Neural cell (in vitro differentiated cells): ENCODE results near the gene SLC11A1. TPM values are rescaled to one million over a fixed set of nuclear protein-coding genes. Genes with fewer than 3 reads are reported as not detected.

Experiments
- H2AFZ ChIP-seq: fragments of 200-600, 300-800 bp; sonication (generic), shearing (Covaris generic); 2 replicates; pipeline ENCODE4 v1.6.0; 2014; ENCODE audit warnings: low read depth, mild to moderate bottlenecking, antibody characterized with exemption, low read length, moderate library complexity
- H3F3A ChIP-seq: fragments of 200-600 bp; shearing (Covaris generic); 2 replicates; pipeline ENCODE4 v1.6.1; 2016; ENCODE audit warnings: mild to moderate bottlenecking, moderate library complexity, mixed read lengths, antibody characterized with exemption, low read length; ENCODE audit not compliant: insufficient read depth, poor library complexity, severe bottlenecking
- H3K27ac ChIP-seq: fragments of 200-600, 300-800 bp; sonication (generic), shearing (Covaris generic); 2 replicates; pipeline ENCODE4 v1.5.1; 2014; ENCODE audit warnings: mild to moderate bottlenecking, low read length, moderate library complexity
- H3K27me3 ChIP-seq: fragments of 300-800, 200-600 bp; sonication (generic), shearing (Covaris generic); 2 replicates; pipeline ENCODE4 v1.6.0; 2014; ENCODE audit warnings: mild to moderate bottlenecking, low read depth, low read length, moderate library complexity; ENCODE audit not compliant: insufficient read depth
- H3K36me3 ChIP-seq: fragments of 300-800, 200-600 bp; sonication (generic), shearing (Covaris generic); 2 replicates; pipeline ENCODE4 v1.5.1; 2014; ENCODE audit warnings: mild to moderate bottlenecking, antibody characterized with exemption, low read length, moderate library complexity; ENCODE audit not compliant: insufficient read depth
- H3K4me2 ChIP-seq: fragments of 300-800, 200-600 bp; sonication (generic), shearing (Covaris generic); 2 replicates; pipeline ENCODE4 v1.6.0; 2014; ENCODE audit warnings: mild to moderate bottlenecking, low read length
- H3K4me3 ChIP-seq: fragments of 300-800, 200-600 bp; sonication (generic), shearing (Covaris generic); 2 replicates; pipeline ENCODE4 v1.5.1; 2014; ENCODE audit warnings: mild to moderate bottlenecking, low read length, moderate library complexity
- H3K79me2 ChIP-seq: fragments of 200-600 bp; shearing (Covaris generic); replicated peaks from 2 replicates; pipeline ENCODE4 v1.6.0; 2014; ENCODE audit warnings: mild to moderate bottlenecking, low read length, moderate library complexity; ENCODE audit not compliant: insufficient read depth
- H3K9ac ChIP-seq: fragments of 300-800, 200-600 bp; sonication (generic), shearing (Covaris generic); 2 replicates; pipeline ENCODE4 v1.6.1; 2016; ENCODE audit warnings: mild to moderate bottlenecking, low read length, mixed read lengths
- H3K9me2 ChIP-seq: fragments of 200-600 bp; shearing (Covaris generic); 2 replicates; pipeline ENCODE4 v1.6.1; 2016; ENCODE audit warnings: mild to moderate bottlenecking, low read length, mixed read lengths; ENCODE audit not compliant: insufficient read depth
- H3K9me3 ChIP-seq: fragments of 200-600, 300-800 bp; sonication (generic), shearing (Covaris generic); 2 replicates; pipeline ENCODE4 v1.6.1; 2016; ENCODE audit warnings: mild to moderate bottlenecking, mixed run types, low read length, moderate library complexity, mixed read lengths
- H4K20me1 ChIP-seq: fragments of 200-600 bp; shearing (Covaris generic); 2 replicates; pipeline ENCODE4 v1.6.1; 2016; ENCODE audit warnings: mild to moderate bottlenecking, mixed run types; ENCODE audit not compliant: insufficient read depth
- EP300 ChIP-seq: fragments of 450-650 bp; conservative IDR thresholded peaks from 2 replicates; pipeline ENCODE4 v1.6.1; 2014; ENCODE audit warnings: antibody characterized with exemption, mild to moderate bottlenecking, moderate library complexity; ENCODE audit not compliant: poor library complexity, severe bottlenecking
- EZH2 ChIP-seq: fragments of 200-600, 300-800 bp; shearing (Covaris generic), sonication (generic); IDR thresholded peaks from 2 replicates; pipeline ENCODE4 v1.6.1; 2014; ENCODE audit warnings: antibody characterized with exemption, low read length, borderline replicate concordance, mild to moderate bottlenecking; ENCODE audit not compliant: insufficient read depth, poor library complexity, severe bottlenecking
- MXI1 ChIP-seq: fragments of 450-650 bp; conservative IDR thresholded peaks from 2 replicates; pipeline ENCODE4 v1.6.1; 2014; ENCODE audit warnings: antibody characterized with exemption, mild to moderate bottlenecking; ENCODE audit not compliant: poor library complexity, severe bottlenecking
- POLR2AphosphoS5 ChIP-seq: IDR thresholded peaks from 2 replicates; pipeline ENCODE4 v1.6.1; 2012
- RAD21 ChIP-seq: fragments of 450-650 bp; conservative IDR thresholded peaks from 2 replicates; pipeline ENCODE4 v1.6.1; 2014; ENCODE audit warnings: antibody characterized with exemption, mild to moderate bottlenecking, moderate library complexity
- REST ChIP-seq: IDR thresholded peaks from 2 replicates; pipeline ENCODE4 v1.6.1; 2012; ENCODE audit warnings: borderline replicate concordance
- SMC3 ChIP-seq: fragments of 450-650 bp; conservative IDR thresholded peaks from 2 replicates; pipeline ENCODE4 v1.6.1; 2014; ENCODE audit warnings: antibody characterized with exemption, mild to moderate bottlenecking, moderate library complexity; ENCODE audit not compliant: poor library complexity
- TAF1 ChIP-seq: IDR thresholded peaks from 2 replicates; pipeline ENCODE4 v1.6.1; 2012; ENCODE audit warnings: low read depth
- polyA plus RNA-seq: library from polyadenylated mRNA; depleted of rRNA; stranded (reverse); fragments of >200 nt; gene quantifications from 2 replicates; pipeline ENCODE4 v1.2.3, GENCODE V29; 2014
- TF ChIP-seq, protein P1 (sequence below): fragments of 450-650 bp; IDR thresholded peaks from 2 replicates; pipeline ENCODE4 v1.5.1; 2014; ENCODE audit warnings: antibody characterized with exemption, mild to moderate bottlenecking, moderate library complexity; ENCODE audit not compliant: poor library complexity, severe bottlenecking

SLC11A1 gene
- polyA plus RNA-seq, 1 donor from 2014 or later, result not detected

- Histone ChIP-seq H3K9ac (no peak overlapping the region), H3F3A (no peaks in the 10 kb centered on the region), H2AFZ (no peak overlapping the region), H3K9me3 (no peaks in the 10 kb centered on the region), H3K27me3 (no peaks in the 10 kb centered on the region), H3K27ac (no peak overlapping the region), H3K4me2 (no peak overlapping the region), H3K9me2 (no peaks in the 10 kb centered on the region), H3K79me2 (no peaks in the 10 kb centered on the region), H3K4me3 (no peak overlapping the region), H3K36me3 (no peaks in the 10 kb centered on the region), H4K20me1 (no peaks in the 10 kb centered on the region)
- no peak for TF ChIP-seq TAF1
- TF ChIP-seq RAD21, result no peak
- TF ChIP-seq MXI1, result no peak
- TF ChIP-seq SMC3, result no peak
- no peak for TF ChIP-seq EZH2
- TF ChIP-seq REST, result no peak
- TF ChIP-seq, protein P1, sequence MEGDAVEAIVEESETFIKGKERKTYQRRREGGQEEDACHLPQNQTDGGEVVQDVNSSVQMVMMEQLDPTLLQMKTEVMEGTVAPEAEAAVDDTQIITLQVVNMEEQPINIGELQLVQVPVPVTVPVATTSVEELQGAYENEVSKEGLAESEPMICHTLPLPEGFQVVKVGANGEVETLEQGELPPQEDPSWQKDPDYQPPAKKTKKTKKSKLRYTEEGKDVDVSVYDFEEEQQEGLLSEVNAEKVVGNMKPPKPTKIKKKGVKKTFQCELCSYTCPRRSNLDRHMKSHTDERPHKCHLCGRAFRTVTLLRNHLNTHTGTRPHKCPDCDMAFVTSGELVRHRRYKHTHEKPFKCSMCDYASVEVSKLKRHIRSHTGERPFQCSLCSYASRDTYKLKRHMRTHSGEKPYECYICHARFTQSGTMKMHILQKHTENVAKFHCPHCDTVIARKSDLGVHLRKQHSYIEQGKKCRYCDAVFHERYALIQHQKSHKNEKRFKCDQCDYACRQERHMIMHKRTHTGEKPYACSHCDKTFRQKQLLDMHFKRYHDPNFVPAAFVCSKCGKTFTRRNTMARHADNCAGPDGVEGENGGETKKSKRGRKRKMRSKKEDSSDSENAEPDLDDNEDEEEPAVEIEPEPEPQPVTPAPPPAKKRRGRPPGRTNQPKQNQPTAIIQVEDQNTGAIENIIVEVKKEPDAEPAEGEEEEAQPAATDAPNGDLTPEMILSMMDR, result no peak
- TF ChIP-seq EP300, result no peak
- TF ChIP-seq POLR2AphosphoS5, result no peak
These were observed 55.9 kb downstream of the SLC11A1 start for GRCh38 chr2:218437969-218438368.

DNA sequence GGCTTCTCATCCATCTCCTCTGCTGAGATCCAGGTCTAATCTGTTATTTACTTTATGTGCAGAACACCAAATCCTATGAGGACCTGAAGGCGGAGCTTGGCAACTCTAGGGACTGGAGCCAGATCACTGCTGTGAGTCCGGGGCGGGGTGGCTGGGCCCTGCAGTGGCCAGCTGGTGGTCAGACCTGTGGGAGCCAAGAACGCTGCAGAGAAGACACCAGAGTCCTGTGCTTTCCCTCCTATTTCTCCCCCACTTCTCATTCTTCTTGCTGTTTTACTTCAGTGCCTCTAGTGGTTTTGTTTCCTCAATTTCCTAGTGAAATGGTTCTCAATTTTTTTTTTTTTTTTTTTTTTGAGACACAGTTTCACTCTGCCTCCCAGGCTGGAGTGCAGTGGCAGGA, 56.5 kb downstream of the SLC11A1 start:
- no peaks in the 10 kb centered on the region for H3K9me2 ChIP-seq
- H3K79me2 ChIP-seq, result no peaks in the 10 kb centered on the region
- H3F3A ChIP-seq, result no peaks in the 10 kb centered on the region
- H3K4me3 ChIP-seq, result no peak overlapping the region
- TF ChIP-seq REST (no peak), MXI1 (no peak), RAD21 (no peak), TAF1 (no peak), EP300 (no peak), SMC3 (no peak), POLR2AphosphoS5 (no peak)
- TF ChIP-seq, protein P1, result no peak
- no peak overlapping the region for H3K4me2 ChIP-seq
- H3K27me3 ChIP-seq, result no peaks in the 10 kb centered on the region
- H3K9me3 ChIP-seq, result no peaks in the 10 kb centered on the region
- H4K20me1 ChIP-seq, result no peaks in the 10 kb centered on the region
- H3K36me3 ChIP-seq, result no peaks in the 10 kb centered on the region
- no peak overlapping the region for H3K9ac ChIP-seq
- no peak overlapping the region for H2AFZ ChIP-seq
- H3K27ac ChIP-seq, result no peak overlapping the region
